Ectodermal cell (in vitro differentiated cells): ENCODE results near the gene GAGE12F. TPM values are rescaled to one million over a fixed set of nuclear protein-coding genes. Genes with fewer than 3 reads are reported as not detected.
"Not testable (repeated sequence)": the region's sequence is repeated elsewhere in the genome, so short reads cannot be mapped to it uniquely, and the experiment has no call there.

Experiments
- H3K27ac ChIP-seq: 2 replicates; pipeline ENCODE4 v1.7.0; 2013; ENCODE audit warnings: mild to moderate bottlenecking, low read depth, low read length; ENCODE audit not compliant: insufficient read depth, poor library complexity, severe bottlenecking
- H3K27me3 ChIP-seq: 2 replicates; pipeline ENCODE4 v1.7.0; 2013; ENCODE audit warnings: mild to moderate bottlenecking, low read length; ENCODE audit not compliant: insufficient read depth, control insufficient read depth, poor library complexity, severe bottlenecking
- H3K36me3 ChIP-seq: one replicate; pipeline ENCODE4 v1.7.0; 2013; ENCODE audit warnings: low read length; ENCODE audit not compliant: control insufficient read depth, insufficient read depth
- H3K4me1 ChIP-seq: one replicate; pipeline ENCODE4 v1.7.0; 2013; ENCODE audit warnings: low read length; ENCODE audit not compliant: control insufficient read depth, insufficient read depth
- H3K4me3 ChIP-seq: 2 replicates; pipeline ENCODE4 v1.7.0; 2013; ENCODE audit warnings: low read depth, low read length, control low read depth; ENCODE audit not compliant: insufficient read depth
- H3K9me3 ChIP-seq: 2 replicates; pipeline ENCODE4 v1.7.0; 2013; ENCODE audit warnings: mild to moderate bottlenecking, low read length, moderate library complexity; ENCODE audit not compliant: control insufficient read depth
- WGBS, 2 experiments: methylation state at CpG; one replicate each; pipeline ENCODE4 v1.1.7; 2013; ENCODE audit warnings: missing lambda C conversion rate in 2 of 2; 5-methylcytosine and 5-hydroxymethylcytosine counted together
- polyA plus RNA-seq, 4 experiments: library from polyadenylated mRNA; stranded (reverse); fragments of 50-300 nt; gene quantifications; one replicate each; pipeline ENCODE4 v1.2.3, GENCODE V29; 2013

GAGE12F gene
- not detected for polyA plus RNA-seq (2013, experiment 1 of 4)
- not detected for polyA plus RNA-seq (2013, experiment 2 of 4)
- not detected for polyA plus RNA-seq (2013, experiment 3 of 4)
- not detected for polyA plus RNA-seq (2013, experiment 4 of 4)

- not testable (repeated sequence) for H3K36me3 ChIP-seq, H3K4me1 ChIP-seq, H3K9me3 ChIP-seq, H3K4me3 ChIP-seq, H3K27me3 ChIP-seq, H3K27ac ChIP-seq
- no CpG with 5 or more reads among the region's 16 CpGs for WGBS, 2 experiments
These were observed at the start of gene GAGE12F for GRCh38 chrX:49560542-49560941. Gene GAGE12F, plus strand, starts transcription at chrX:49560842. Its CDS starts 1,155 bp downstream, at chrX:49561997.

- not testable (repeated sequence) for H3K27ac ChIP-seq, H3K36me3 ChIP-seq, H3K27me3 ChIP-seq, H3K4me1 ChIP-seq, H3K4me3 ChIP-seq, H3K9me3 ChIP-seq
- WGBS, 2 experiments = no CpG with 5 or more reads among the region's 16 CpGs
These were observed 28.8 kb upstream of the GAGE12F start, which contains the start of gene GAGE12C for GRCh38 chrX:49531877-49532276. Gene GAGE12C, plus strand, starts transcription at chrX:49532177. Its CDS starts 1,155 bp downstream, at chrX:49533332.

- not testable (repeated sequence) for H3K27ac ChIP-seq, H3K4me1 ChIP-seq, H3K27me3 ChIP-seq, H3K36me3 ChIP-seq, H3K4me3 ChIP-seq, H3K9me3 ChIP-seq
- WGBS, 2 experiments = no CpG with 5 or more reads among the region's 16 CpGs
These were observed 19.2 kb upstream of the GAGE12F start, which contains the start of gene GAGE12D for GRCh38 chrX:49541433-49541832. Gene GAGE12D, plus strand, starts transcription at chrX:49541733. Its CDS starts 1,155 bp downstream, at chrX:49542888.

GRCh38 chrX:49550989-49551388, 9.7 kb upstream of the GAGE12F start, which contains the start of gene GAGE12E:
Gene GAGE12E, plus strand, starts transcription at chrX:49551289. Its CDS starts 1,155 bp downstream, at chrX:49552444.
- not testable (repeated sequence) for H3K27me3 ChIP-seq, H3K4me3 ChIP-seq, H3K9me3 ChIP-seq, H3K36me3 ChIP-seq, H3K27ac ChIP-seq, H3K4me1 ChIP-seq
- WGBS, 2 experiments = no CpG with 5 or more reads among the region's 16 CpGs

GRCh38 chrX:49568728-49569127, 8.1 kb downstream of the GAGE12F start:
- H3K4me1 ChIP-seq, H3K27me3 ChIP-seq, H3K36me3 ChIP-seq, H3K4me3 ChIP-seq, H3K27ac ChIP-seq, H3K9me3 ChIP-seq: not testable (repeated sequence)
- WGBS, 2 experiments = no CpG with 5 or more reads among the region's 11 CpGs

- not testable (repeated sequence) for H3K27ac ChIP-seq, H3K27me3 ChIP-seq, H3K9me3 ChIP-seq, H3K4me3 ChIP-seq, H3K36me3 ChIP-seq, H3K4me1 ChIP-seq
- 93 to 96% methylated on average over 6 to 7 of the region's 13 CpGs for WGBS, 2 experiments
These were observed 8.5 kb downstream of the GAGE12F start for GRCh38 chrX:49569152-49569551.

GRCh38 chrX:49570100-49570499, 9.5 kb downstream of the GAGE12F start, which contains the start of gene GAGE12G:
Gene GAGE12G, plus strand, starts transcription at chrX:49570400. Its CDS starts 1,155 bp downstream, at chrX:49571555.
- not testable (repeated sequence) for H3K4me3 ChIP-seq, H3K27ac ChIP-seq, H3K27me3 ChIP-seq, H3K4me1 ChIP-seq, H3K9me3 ChIP-seq, H3K36me3 ChIP-seq
- WGBS, 2 experiments = no CpG with 5 or more reads among the region's 16 CpGs

- not testable (repeated sequence) for H3K4me3 ChIP-seq, H3K36me3 ChIP-seq, H3K4me1 ChIP-seq, H3K9me3 ChIP-seq, H3K27me3 ChIP-seq, H3K27ac ChIP-seq
- WGBS, 2 experiments = no CpG with 5 or more reads among the region's 16 CpGs
These were observed 19.0 kb downstream of the GAGE12F start, which contains the start of gene GAGE12H for GRCh38 chrX:49579649-49580048. Gene GAGE12H, plus strand, starts transcription at chrX:49579949. Its CDS starts 1,155 bp downstream, at chrX:49581104.

- not testable (repeated sequence) for H3K9me3 ChIP-seq, H3K27me3 ChIP-seq, H3K27ac ChIP-seq, H3K36me3 ChIP-seq, H3K4me3 ChIP-seq, H3K4me1 ChIP-seq
- no CpG with 5 or more reads among the region's 16 CpGs for WGBS, 2 experiments
These were observed 28.6 kb downstream of the GAGE12F start, which contains the start of gene GAGE2A for GRCh38 chrX:49589196-49589595. Gene GAGE2A, plus strand, starts transcription at chrX:49589496. Its CDS starts 1,155 bp downstream, at chrX:49590651.

GRCh38 chrX:49589769-49590478, 29.3 kb downstream of the GAGE12F start:
- not testable (repeated sequence) for H3K36me3 ChIP-seq, H3K27ac ChIP-seq, H3K9me3 ChIP-seq, H3K27me3 ChIP-seq, H3K4me1 ChIP-seq, H3K4me3 ChIP-seq
- 97% methylated on average over 18 to 19 of the region's 37 CpGs for WGBS, 2 experiments
